ENCODE data around the gene ARHGEF17.

DNA sequence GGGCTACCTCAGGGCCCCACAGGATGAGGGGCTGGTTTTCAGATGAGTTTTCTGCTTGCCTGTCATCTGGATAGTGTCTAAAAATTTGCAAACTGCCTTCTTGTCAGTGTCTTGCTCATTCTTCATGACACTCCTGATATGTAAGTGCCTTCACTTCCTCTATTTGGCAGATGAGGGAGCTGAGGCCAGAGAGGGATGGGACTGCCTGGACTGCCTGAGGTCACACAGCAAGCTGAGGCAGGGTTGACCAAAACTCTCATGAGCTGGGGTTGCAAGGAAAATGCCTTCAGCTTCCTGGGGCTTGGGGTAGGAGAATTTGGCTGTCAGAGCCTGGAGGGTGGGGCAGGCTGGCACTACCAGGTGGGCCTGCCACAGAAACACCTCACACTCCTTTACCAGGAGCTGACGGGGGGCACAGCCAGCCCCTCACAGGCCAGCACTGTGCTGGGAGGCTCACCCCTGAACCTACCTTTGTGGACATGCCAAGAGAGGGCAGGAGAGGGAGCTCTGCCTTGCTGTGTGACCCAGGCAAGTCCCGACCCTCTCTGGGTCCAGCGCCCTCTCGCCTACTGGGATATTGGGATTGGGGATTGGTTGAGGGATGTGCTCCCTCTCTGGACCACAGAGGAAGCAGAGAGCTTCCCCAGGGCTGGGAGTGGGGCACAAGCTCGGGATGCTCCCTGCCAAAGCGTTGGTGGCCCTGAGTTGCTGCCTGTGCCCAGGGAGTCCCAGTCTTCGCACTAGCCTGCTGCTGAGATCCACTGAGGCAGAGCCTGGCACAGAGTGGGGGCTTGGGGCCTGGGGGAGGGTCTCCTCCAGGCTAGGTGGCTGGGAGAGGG is 37.8 kb upstream of the ARHGEF17 start:
- TF ChIP-seq CTCF (IDR thresholded peaks at IDR 0.05 in 8 of 11, conservative IDR thresholded peaks at IDR 0.05 in 3 of 11): no peak
- TF ChIP-seq POLR2AphosphoS5 (IDR thresholded peaks at IDR 0.05): no peak

Data from spleen (tissue), 7 donors.